Placental epithelial cell (primary cell): Measurements from ENCODE around the gene TRABD. TPM values are rescaled to one million over a fixed set of nuclear protein-coding genes. Genes with fewer than 3 reads are reported as not detected.

ENCODE experiments used
- total RNA-seq: library from RNA; depleted of rRNA; stranded (reverse); fragments of >200 nt; gene quantifications from 2 replicates; pipeline ENCODE4 v1.2.3, GENCODE V29; 2012

TRABD gene, protein sequence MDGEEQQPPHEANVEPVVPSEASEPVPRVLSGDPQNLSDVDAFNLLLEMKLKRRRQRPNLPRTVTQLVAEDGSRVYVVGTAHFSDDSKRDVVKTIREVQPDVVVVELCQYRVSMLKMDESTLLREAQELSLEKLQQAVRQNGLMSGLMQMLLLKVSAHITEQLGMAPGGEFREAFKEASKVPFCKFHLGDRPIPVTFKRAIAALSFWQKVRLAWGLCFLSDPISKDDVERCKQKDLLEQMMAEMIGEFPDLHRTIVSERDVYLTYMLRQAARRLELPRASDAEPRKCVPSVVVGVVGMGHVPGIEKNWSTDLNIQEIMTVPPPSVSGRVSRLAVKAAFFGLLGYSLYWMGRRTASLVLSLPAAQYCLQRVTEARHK
- 34.2 and 42.7 TPM in 2 replicates for total RNA-seq

DNA sequence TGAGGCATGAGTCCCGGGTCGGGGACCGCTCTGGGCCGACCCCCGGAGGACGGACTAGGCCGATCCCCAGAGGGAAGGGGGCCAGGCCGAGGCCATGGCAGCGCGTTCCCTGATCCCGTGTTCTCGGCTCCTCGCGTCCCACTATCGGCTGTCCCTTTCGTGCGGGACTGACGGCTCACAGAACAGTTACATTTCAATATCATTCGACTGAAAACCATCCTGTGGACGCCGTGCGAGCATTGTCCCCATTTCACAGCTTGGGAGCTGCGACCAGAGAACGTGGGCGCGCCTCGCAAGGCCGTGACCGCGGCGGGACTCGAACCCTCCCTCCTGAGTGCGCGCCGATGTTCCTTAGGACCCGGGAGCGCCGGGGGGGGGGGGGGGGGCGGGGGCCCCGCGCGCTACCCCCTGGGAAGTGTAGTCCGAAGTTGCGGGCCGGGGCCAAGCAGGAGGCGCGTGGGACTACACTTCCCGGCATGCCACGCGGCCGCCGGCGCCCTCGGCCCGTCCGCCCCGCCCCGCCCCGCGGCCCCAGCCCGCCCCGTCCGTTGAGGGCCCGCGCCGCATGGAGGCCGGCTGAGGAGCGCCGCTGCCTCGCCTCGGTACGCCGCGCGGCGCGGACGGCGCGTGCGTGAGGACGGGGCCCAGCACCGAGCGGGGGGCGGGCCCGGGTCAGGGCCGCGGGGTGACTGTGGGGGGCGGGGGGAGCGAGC lies at the start of gene TRABD:
Gene TRABD (plus strand): TSS at position 539 of the 713 bp plus-strand sequence. CDS start 7,148 bp downstream, outside the sequence.

DNA sequence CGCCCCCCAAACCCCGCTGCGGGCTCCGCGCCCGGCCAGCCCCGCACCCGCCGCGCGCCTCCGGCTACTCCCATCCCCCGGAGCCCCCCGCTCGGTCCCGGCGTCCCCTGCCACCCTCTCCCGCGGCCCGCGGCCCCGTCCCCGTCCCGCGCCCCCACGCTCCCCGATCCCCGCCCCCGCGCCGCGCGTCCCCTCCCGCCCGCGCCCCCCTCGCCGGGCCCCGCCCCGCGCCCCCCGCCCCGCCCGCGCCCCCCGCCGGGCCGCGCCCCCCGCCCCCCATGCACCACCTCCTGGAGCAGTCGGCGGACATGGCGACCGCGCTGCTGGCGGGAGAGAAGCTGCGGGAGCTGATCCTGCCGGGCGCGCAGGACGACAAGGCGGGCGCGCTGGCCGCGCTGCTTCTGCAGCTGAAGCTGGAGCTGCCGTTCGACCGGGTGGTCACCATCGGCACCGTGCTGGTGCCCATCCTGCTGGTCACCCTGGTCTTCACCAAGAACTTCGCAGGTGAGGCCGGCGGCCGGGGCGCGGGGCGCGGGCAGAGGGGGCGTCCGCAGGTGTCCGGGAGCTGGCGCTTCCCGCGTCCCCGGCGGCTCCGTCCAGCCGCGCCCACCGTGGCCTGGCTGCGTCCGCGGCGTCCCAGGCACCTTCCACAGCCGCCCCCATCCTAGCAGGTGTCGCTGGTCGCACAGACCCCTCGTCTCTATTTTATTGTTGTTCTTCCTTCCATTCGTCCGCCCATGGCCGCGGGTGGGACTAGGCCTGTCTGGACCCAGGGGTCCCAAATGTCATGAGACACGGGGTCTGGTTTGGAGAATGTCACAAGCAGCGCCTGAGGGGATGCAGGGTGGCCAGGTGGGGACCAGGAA lies 15.0 kb upstream of the TRABD start, which contains the start of gene PANX2:
Gene PANX2 (plus strand): TSS at position 279 of the 866 bp plus-strand sequence. CDS start 0 bp downstream, at position 279.

DNA sequence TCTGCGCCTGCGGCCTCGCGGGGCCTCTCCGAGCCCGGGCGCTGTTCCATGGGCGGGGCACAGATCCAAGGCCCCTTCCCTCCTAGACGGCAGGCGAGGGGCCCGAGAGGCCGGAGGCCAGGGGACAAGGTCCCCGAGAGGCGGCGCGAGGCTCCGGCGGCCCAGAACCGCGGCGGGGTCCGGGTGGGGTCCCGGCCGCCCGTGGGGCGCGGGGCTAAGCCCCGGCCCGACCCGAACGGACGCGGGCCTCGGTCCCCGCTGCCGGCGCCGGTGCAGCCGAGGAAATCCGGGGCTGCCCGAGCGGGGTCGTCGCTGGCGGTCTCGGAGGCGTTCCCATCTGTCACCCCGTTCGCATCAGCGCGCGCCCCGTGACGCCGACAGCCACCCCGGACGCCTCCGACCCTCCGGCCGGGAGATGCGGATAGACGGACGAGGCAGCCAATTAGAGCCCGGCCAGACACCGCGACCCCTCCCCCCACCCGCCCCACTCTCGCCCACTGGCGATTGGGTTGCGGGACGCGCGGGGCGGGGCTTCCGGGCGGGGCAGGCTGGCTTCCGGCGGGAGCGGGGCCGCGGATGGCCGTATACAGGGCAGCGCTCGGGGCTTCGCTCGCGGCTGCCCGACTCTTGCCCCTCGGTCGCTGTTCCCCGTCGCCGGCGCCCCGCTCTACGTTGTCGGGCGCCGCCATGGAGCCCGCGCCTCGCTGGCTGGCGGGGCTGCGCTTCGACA lies 14.9 kb downstream of the TRABD start, which contains the start of gene SELENOO:
Gene SELENOO (plus strand): TSS at position 551 of the 730 bp plus-strand sequence. CDS start 26 bp downstream, at position 577.

DNA sequence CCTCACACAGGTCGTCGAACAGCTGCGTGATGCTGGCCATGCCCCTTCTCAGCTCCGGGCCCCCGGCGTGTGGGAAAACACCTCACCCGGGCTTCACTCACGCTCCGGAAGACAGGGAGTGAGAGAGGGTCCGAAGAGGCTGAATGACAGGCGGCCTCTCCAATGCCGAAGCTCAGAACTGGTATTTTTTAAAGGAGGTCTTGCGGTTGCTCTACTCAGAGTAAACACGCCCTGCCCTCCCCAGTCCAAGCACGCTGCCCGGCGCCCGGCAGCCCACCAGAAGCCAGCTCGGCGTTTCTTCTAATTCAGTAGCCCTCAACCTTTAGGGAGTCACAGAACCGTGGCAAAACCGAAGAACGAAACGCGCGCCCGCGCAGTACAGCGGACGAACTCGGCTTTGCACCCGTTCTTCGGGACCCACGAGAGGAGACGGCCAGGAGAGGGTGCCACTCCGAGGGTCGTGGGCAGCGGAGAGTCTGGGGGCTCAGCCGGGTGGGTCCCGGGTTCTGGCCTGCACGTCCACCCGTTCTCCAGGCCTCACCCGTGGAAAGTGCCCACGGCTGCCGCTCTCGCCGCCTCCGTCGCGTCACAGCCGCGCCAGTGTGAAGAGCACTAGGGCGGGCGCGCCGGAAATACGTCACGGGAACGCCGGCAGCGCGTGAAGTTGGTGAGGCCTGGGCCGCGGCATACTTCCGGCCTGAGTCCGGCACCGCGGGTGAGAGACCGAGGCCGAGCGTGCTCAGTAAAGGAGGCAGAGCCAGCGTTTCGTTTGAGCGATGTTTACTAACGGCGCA lies 58.9 kb downstream of the TRABD start, which contains the start of gene TUBGCP6:
Gene TUBGCP6 (minus strand): TSS at position 604 of the 794 bp plus-strand sequence. CDS start 564 bp downstream, at position 40.

Other genes with a start within 250 kb of the TRABD start
- 25.5 and 38.6 TPM in 2 replicates for gene PIM3, start 225.1 kb upstream of the TRABD start, total RNA-seq
- not detected in 2 replicates for gene IL17REL, start 173.1 kb upstream of the TRABD start, total RNA-seq
- gene TTLL8, start 127.6 kb upstream of the TRABD start, total RNA-seq = not detected in 2 replicates
- under 0.01 TPM in 2 replicates for gene MLC1, start 100.5 kb upstream of the TRABD start, total RNA-seq
- gene MOV10L1, start 95.9 kb upstream of the TRABD start, total RNA-seq = 0.11 and 0.39 TPM in 2 replicates
- under 0.01 and 0.22 TPM in 2 replicates for gene PANX2, start 15.2 kb upstream of the TRABD start, total RNA-seq
- 20.4 and 26.8 TPM in 2 replicates for gene SELENOO, start 15.1 kb downstream of the TRABD start, total RNA-seq
- 34.5 and 44.2 TPM in 2 replicates for gene TUBGCP6, start 59.1 kb downstream of the TRABD start, total RNA-seq
- gene HDAC10, start 65.4 kb downstream of the TRABD start, total RNA-seq = 28.7 and 34.9 TPM in 2 replicates
- 3.4 and 7.9 TPM in 2 replicates for gene MAPK12, start 75.8 kb downstream of the TRABD start, total RNA-seq
- 2.3 and 2.7 TPM in 2 replicates for gene MAPK11, start 84.5 kb downstream of the TRABD start, total RNA-seq
- gene PLXNB2, start 121.7 kb downstream of the TRABD start, total RNA-seq = 146 and 180 TPM in 2 replicates
- gene DENND6B, start 141.1 kb downstream of the TRABD start, total RNA-seq = 2.6 and 6.3 TPM in 2 replicates
- 64.7 and 65.6 TPM in 2 replicates for gene PPP6R2, start 157.4 kb downstream of the TRABD start, total RNA-seq